Testis (tissue), 2 donors: ENCODE measurements around the gene ZNF160.
"Not testable (repeated sequence)": the region's sequence is repeated elsewhere in the genome, so short reads cannot be mapped to it uniquely, and the experiment has no call there.

ENCODE experiments used
- CTCF ChIP-seq, 3 experiments: fragments of 450-650 bp in 2 of 3; fragments of 200-600 bp in 1 of 3; sonication (generic) in 1 of 3; IDR thresholded peaks; one replicate each; pipeline ENCODE4 v1.5.1; 2016 to 2019; ENCODE audit warnings: antibody characterized with exemption in 3 of 3, mild to moderate bottlenecking in 2 of 3, moderate library complexity in 1 of 3
- POLR2A ChIP-seq: fragments of 450-650 bp; IDR thresholded peaks from one replicate; pipeline ENCODE4 v1.6.1; 2017; ENCODE audit warnings: antibody characterized with exemption, mild to moderate bottlenecking, moderate library complexity

- TF ChIP-seq POLR2A; CTCF (IDR thresholded peaks at IDR 0.05): not testable (repeated sequence)
These were observed 23.7 kb upstream of the ZNF160 start for GRCh38 chr19:53126733-53127526.
